GM20431 (cell line): ENCODE results near the gene PATJ.
"Not testable (repeated sequence)": the region's sequence is repeated elsewhere in the genome, so short reads cannot be mapped to it uniquely, and the experiment has no call there.

Experiments
- in situ Hi-C: fragments of 300-500 bp; cut with MseI, MboI; formaldehyde crosslinking; loops from one replicate; pipeline ENCODE4 v1.15.0; 2020; ENCODE audit warnings: low sequenced_read_pairs; ENCODE audit not compliant: unreplicated experiment

PATJ gene

GRCh38 chr1:61746813-61747212 is 4.5 kb downstream of the PATJ start:
- in situ Hi-C loops = no loop called here

- in situ Hi-C loops = no loop called here
Measured at GRCh38 chr1:61748566-61748965, 6.3 kb downstream of the PATJ start.

- in situ Hi-C loops = no loop called here
Measured at GRCh38 chr1:61749574-61749973, 7.3 kb downstream of the PATJ start.

- in situ Hi-C loops = no loop called here
Measured at GRCh38 chr1:61752921-61753389, 10.7 kb downstream of the PATJ start.

GRCh38 chr1:61753998-61754508 is 11.8 kb downstream of the PATJ start:
- in situ Hi-C loops = no loop called here

- in situ Hi-C loops = no loop called here
Measured at GRCh38 chr1:61754545-61754944, 12.3 kb downstream of the PATJ start.

- in situ Hi-C loops = no loop called here
Measured at GRCh38 chr1:61756773-61757172, 14.5 kb downstream of the PATJ start.

GRCh38 chr1:61757950-61758349 is 15.7 kb downstream of the PATJ start:
- in situ Hi-C loops = no loop called here

- in situ Hi-C loops = no loop called here
Measured at GRCh38 chr1:61770131-61770530, 27.9 kb downstream of the PATJ start.

GRCh38 chr1:61776091-61776490 is 33.8 kb downstream of the PATJ start:
- in situ Hi-C loops = no loop called here

GRCh38 chr1:61779231-61779630 is 37.0 kb downstream of the PATJ start:
- in situ Hi-C loops = no loop called here

GRCh38 chr1:61781151-61781550 is 38.9 kb downstream of the PATJ start:
- in situ Hi-C loops = no loop called here

GRCh38 chr1:61782771-61783170 is 40.5 kb downstream of the PATJ start:
- in situ Hi-C loops = no loop called here

- in situ Hi-C loops = no loop called here
Measured at GRCh38 chr1:61784726-61785125, 42.4 kb downstream of the PATJ start.

- in situ Hi-C loops = no loop called here
Measured at GRCh38 chr1:61790837-61791236, 48.6 kb downstream of the PATJ start.

- in situ Hi-C loops = no loop called here
Measured at GRCh38 chr1:61797045-61797755, 54.9 kb downstream of the PATJ start.

GRCh38 chr1:61801047-61801446 is 58.8 kb downstream of the PATJ start:
- in situ Hi-C loops = not testable (repeated sequence)

- in situ Hi-C loops = no loop called here
Measured at GRCh38 chr1:61807606-61808140, 65.4 kb downstream of the PATJ start.

GRCh38 chr1:61808321-61808720 is 66.0 kb downstream of the PATJ start:
- in situ Hi-C loops = no loop called here

GRCh38 chr1:61808968-61809367 is 66.7 kb downstream of the PATJ start:
- in situ Hi-C loops = no loop called here

GRCh38 chr1:61812916-61813315 is 70.6 kb downstream of the PATJ start:
- in situ Hi-C loops = no loop called here

GRCh38 chr1:61816191-61816590 is 73.9 kb downstream of the PATJ start:
- in situ Hi-C loops = no loop called here
